Testis (tissue), 3 donors: Measurements from ENCODE around the gene PHIP. TPM values are rescaled to one million over a fixed set of nuclear protein-coding genes. Genes with fewer than 3 reads are reported as not detected.
"Not testable (repeated sequence)": the region's sequence is repeated elsewhere in the genome, so short reads cannot be mapped to it uniquely, and the experiment has no call there.

Experiments
- DNase-seq: peaks from one replicate; pipeline ENCODE4 v3.0.0-alpha.2; 2019
- H3K27ac ChIP-seq, 2 donors: fragments of 200-600 bp; sonication (generic); one replicate each; pipeline ENCODE4 v1.5.1; 2019
- H3K27me3 ChIP-seq: fragments of 200-600 bp; sonication (generic); one replicate; pipeline ENCODE4 v1.5.1; 2019
- H3K36me3 ChIP-seq: fragments of 200-600 bp; sonication (generic); one replicate; pipeline ENCODE4 v1.5.1; 2017; ENCODE audit warnings: low read depth; ENCODE audit errors: missing control alignments
- H3K4me1 ChIP-seq: fragments of 200-600 bp; sonication (generic); one replicate; pipeline ENCODE4 v1.5.1; 2019
- H3K4me3 ChIP-seq, 2 donors: fragments of 200-600 bp; sonication (generic); one replicate each; pipeline ENCODE4 v1.5.1; 2017 to 2019
- H3K9me3 ChIP-seq: fragments of 200-600 bp; sonication (generic); one replicate; pipeline ENCODE4 v1.5.1; 2017
- CTCF ChIP-seq, 3 experiments: fragments of 450-650 bp in 2 of 3; fragments of 200-600 bp in 1 of 3; sonication (generic) in 1 of 3; IDR thresholded peaks; one replicate each; pipeline ENCODE4 v1.5.1; 2016 to 2019; ENCODE audit warnings: antibody characterized with exemption in 3 of 3, mild to moderate bottlenecking in 2 of 3, moderate library complexity in 1 of 3
- POLR2A ChIP-seq: fragments of 450-650 bp; IDR thresholded peaks from one replicate; pipeline ENCODE4 v1.6.1; 2017; ENCODE audit warnings: antibody characterized with exemption, mild to moderate bottlenecking, moderate library complexity
- WGBS, 2 donors: methylation state at CpG; one replicate each; pipeline ENCODE4 v1.1.5; 2018; 5-methylcytosine and 5-hydroxymethylcytosine counted together
- intact Hi-C: fragments of 100-400 bp; cut with DNase I; formaldehyde crosslinking; loops from one replicate; pipeline ENCODE4 v1.15.1; 2023; ENCODE audit warnings: low total_unique reads
- polyA plus RNA-seq: library from polyadenylated mRNA; stranded (reverse); fragments of 350-450 nt; fragmentation: Illumina TruSeq; extraction: RNeasy Lipid Tissue Mini Kit (QIAGEN cat#74804); gene quantifications from one replicate; pipeline ENCODE4 v1.2.3, GENCODE V29; 2014; ENCODE audit warnings: low read depth, low replicate concordance; ENCODE audit not compliant: insufficient read depth
- total RNA-seq, 2 donors: library from RNA; depleted of rRNA; stranded (reverse); fragments of >200 nt; gene quantifications; one replicate each; pipeline ENCODE4 v1.2.3, GENCODE V29; 2016

Gene PHIP
- total and polyA plus RNA-seq, 3 donors from 2014 or later: 9.0 to 43.9 (median 43.5) TPM

GRCh38 chr6:78942446-78942845, 135.6 kb downstream of the PHIP start:
- H3K27ac ChIP-seq: no peak overlapping the region
- no peaks in the 10 kb centered on the region for H3K27me3 ChIP-seq
- H3K9me3 ChIP-seq: no peaks in the 10 kb centered on the region
- no peak overlapping the region for H3K4me3 ChIP-seq
- intact Hi-C loops: no loop called here
- H3K36me3 ChIP-seq: no peaks in the 10 kb centered on the region
- no peak for DNase-seq
- TF ChIP-seq CTCF (IDR thresholded peaks at IDR 0.05): no peak
- no peaks in the 10 kb centered on the region for H3K4me1 ChIP-seq
- 92 to 100% methylated on average over 1 of the region's 1 CpG for WGBS, 2 donors

DNA sequence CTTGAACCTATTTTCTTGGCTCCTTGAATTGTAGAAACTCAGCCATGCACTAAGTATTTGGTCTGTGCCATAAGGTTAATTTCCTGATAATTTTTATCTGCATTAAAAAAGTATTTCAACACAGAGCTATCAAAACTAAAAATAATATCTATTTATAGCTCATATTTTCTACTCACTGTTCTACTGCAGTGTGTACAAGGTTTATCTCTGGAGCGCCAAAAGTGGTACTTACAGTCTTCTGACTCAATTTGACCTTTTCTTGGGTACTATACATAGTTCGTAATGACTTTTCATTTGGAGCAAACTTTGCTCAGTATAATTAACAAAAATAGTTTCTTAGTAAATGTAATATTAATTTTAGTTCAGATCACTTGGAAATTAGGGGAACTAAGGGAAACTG, 141.5 kb downstream of the PHIP start:
- TF ChIP-seq CTCF (IDR thresholded peaks at IDR 0.05): no peak
- no peak for TF ChIP-seq POLR2A
- Histone ChIP-seq H3K36me3 (no peaks in the 10 kb centered on the region), H3K4me1 (no peaks in the 10 kb centered on the region), H3K9me3 (no peaks in the 10 kb centered on the region), H3K27me3 (no peaks in the 10 kb centered on the region), H3K4me3 (no peak overlapping the region), H3K27ac (no peak overlapping the region)
- WGBS, 2 donors: 76 to 78% methylated on average over 2 of the region's 2 CpGs
- intact Hi-C loops: no loop called here
- no peak for DNase-seq

- 75 to 90% methylated on average over 2 of the region's 2 CpGs for WGBS, 2 donors
- intact Hi-C loops: no loop called here
- H3K27me3 ChIP-seq: no peaks in the 10 kb centered on the region
- H3K4me3 ChIP-seq: no peak overlapping the region
- no peak for DNase-seq
- H3K4me1 ChIP-seq: no peaks in the 10 kb centered on the region
- H3K36me3 ChIP-seq: no peaks in the 10 kb centered on the region
- H3K27ac ChIP-seq: no peak overlapping the region
- TF ChIP-seq POLR2A: no peak
- no peak for TF ChIP-seq CTCF (IDR thresholded peaks at IDR 0.05)
- H3K9me3 ChIP-seq: no peaks in the 10 kb centered on the region
Observed at GRCh38 chr6:78935553-78935952, 142.5 kb downstream of the PHIP start.

DNA sequence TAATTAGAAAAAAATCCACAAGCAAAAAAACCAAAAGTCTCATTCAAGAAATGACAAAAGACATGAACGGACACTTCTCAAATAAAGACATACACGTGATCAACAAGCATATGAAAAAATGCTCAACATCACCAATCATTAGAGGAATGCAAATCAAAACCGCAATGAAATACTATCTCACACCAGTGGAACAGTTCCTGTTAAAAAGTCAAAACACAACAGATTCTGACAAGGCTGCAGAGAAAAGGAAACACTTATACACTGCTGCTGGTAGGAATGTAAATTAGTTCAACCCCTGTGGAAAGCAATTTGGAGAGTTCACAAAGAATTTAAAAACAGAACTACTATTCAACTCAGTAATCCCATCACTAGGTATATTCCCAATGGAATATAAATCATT, 152.7 kb downstream of the PHIP start:
- 75 to 80% methylated on average over 3 of the region's 3 CpGs for WGBS, 2 donors
- no peak overlapping the region for H3K27ac ChIP-seq
- H3K27me3 ChIP-seq: no peaks in the 10 kb centered on the region
- H3K4me1 ChIP-seq: no peaks in the 10 kb centered on the region
- intact Hi-C loops: no loop called here
- no peaks in the 10 kb centered on the region for H3K9me3 ChIP-seq
- TF ChIP-seq POLR2A (no peak), CTCF (IDR thresholded peaks at IDR 0.05) (no peak)
- no peaks in the 10 kb centered on the region for H3K36me3 ChIP-seq
- DNase-seq: no peak
- H3K4me3 ChIP-seq: no peak overlapping the region

DNA sequence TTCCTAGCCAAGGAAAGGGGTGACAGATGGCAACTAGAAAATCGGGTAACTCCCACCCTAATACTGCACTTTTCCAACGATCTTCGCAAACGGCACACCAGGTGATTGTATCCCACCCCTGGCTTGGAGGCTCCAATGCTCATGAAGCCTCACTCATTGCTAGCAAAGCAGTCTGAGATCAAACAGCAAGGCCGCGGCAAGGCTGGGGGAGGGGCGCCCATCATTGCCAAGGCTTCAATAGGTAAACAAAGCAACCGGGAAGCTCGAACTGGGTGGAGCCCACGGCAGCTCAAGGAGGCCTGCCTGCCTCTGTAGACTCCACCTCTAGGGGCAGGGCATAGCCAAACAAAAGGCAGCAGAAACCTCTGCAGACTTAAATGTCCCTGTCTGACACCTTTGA, 156.9 kb downstream of the PHIP start:
- H3K9me3 ChIP-seq, H3K27ac ChIP-seq, H3K27me3 ChIP-seq, intact Hi-C loops, H3K4me1 ChIP-seq, DNase-seq, H3K36me3 ChIP-seq, H3K4me3 ChIP-seq: not testable (repeated sequence)
- 85 to 92% methylated on average over 10 of the region's 10 CpGs for WGBS, 2 donors
